Measurements from ENCODE around the gene MRPL12. TPM values are rescaled to one million over a fixed set of nuclear protein-coding genes. Genes with fewer than 3 reads are reported as not detected.

The MRPL12 gene
- total and polyA plus RNA-seq, 2 of the 13 experiments (the other 11 are each of a cell fraction or from before 2014, with no cell fraction given) = 39.1 to 94.1 TPM

DNA sequence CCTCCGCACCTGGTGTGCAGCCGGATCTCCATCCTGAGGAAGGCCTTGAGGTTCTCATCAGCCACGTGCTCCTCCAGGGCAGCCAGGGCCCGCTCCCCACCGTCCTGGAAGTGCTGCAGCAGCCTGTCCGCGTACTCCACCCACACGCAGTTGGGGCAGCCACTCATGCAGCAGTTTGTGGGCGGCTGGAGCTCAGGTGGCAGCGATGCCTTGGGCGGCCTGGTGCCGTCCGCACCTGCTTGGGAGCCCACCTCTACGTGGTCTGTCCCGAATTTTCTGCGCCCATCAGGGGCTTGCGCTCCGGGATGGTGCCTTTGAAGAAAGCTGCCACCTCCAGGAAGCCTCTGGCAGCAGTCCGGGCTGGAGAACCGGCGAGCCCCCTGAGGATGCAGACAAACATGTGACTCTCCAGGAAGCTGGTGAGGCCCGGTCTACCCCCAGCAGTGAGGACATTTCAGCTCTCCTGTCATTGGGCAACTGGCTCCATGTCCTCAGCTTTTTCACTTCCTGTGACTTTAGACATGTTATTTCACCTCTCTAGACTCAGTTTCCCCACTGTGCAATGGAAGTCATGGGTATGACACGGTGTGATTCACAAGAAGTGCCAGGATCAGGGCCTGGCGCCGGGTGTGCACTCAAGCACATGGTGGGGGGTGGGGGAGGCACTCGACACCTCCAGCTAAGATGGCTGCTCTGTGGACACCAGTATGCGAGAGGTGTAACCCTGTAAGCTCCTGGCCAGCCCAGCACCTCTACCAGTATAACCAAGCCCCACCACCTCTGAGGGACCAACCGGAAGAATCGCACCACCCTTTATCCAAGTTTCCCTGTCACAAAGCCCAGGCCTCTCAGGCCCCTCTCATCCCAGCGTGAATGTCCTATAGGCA is 37.7 kb upstream of the MRPL12 start (continued):
- TF ChIP-seq, protein P1, sequence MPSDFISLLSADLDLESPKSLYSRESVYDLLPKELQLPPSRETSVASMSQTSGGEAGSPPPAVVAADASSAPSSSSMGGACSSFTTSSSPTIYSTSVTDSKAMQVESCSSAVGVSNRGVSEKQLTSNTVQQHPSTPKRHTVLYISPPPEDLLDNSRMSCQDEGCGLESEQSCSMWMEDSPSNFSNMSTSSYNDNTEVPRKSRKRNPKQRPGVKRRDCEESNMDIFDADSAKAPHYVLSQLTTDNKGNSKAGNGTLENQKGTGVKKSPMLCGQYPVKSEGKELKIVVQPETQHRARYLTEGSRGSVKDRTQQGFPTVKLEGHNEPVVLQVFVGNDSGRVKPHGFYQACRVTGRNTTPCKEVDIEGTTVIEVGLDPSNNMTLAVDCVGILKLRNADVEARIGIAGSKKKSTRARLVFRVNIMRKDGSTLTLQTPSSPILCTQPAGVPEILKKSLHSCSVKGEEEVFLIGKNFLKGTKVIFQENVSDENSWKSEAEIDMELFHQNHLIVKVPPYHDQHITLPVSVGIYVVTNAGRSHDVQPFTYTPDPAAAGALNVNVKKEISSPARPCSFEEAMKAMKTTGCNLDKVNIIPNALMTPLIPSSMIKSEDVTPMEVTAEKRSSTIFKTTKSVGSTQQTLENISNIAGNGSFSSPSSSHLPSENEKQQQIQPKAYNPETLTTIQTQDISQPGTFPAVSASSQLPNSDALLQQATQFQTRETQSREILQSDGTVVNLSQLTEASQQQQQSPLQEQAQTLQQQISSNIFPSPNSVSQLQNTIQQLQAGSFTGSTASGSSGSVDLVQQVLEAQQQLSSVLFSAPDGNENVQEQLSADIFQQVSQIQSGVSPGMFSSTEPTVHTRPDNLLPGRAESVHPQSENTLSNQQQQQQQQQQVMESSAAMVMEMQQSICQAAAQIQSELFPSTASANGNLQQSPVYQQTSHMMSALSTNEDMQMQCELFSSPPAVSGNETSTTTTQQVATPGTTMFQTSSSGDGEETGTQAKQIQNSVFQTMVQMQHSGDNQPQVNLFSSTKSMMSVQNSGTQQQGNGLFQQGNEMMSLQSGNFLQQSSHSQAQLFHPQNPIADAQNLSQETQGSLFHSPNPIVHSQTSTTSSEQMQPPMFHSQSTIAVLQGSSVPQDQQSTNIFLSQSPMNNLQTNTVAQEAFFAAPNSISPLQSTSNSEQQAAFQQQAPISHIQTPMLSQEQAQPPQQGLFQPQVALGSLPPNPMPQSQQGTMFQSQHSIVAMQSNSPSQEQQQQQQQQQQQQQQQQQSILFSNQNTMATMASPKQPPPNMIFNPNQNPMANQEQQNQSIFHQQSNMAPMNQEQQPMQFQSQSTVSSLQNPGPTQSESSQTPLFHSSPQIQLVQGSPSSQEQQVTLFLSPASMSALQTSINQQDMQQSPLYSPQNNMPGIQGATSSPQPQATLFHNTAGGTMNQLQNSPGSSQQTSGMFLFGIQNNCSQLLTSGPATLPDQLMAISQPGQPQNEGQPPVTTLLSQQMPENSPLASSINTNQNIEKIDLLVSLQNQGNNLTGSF (CRISPR knock-in tag; IDR thresholded peaks at IDR 0.05) = 0 out of 2 replicates have a peak, but pooled peaks have one; percentile 42
- TF ChIP-seq EP300 (IDR thresholded peaks at IDR 0.05; ENCODE audit: low read depth in 2 of 2, low read length in 2 of 2) (no peak), EP300 (CRISPR knock-in tag; IDR thresholded peaks at IDR 0.05; ENCODE audit: borderline replicate concordance) (no peak), NFKB2 (CRISPR knock-in tag; IDR thresholded peaks at IDR 0.05; ENCODE audit: borderline replicate concordance) (no peak), AGO2 (optimal IDR thresholded peaks at IDR 0.05; ENCODE audit: low read depth, low read length) (peak; percentile 91), ZNF468 (CRISPR knock-in tag; IDR thresholded peaks at IDR 0.05) (no peak), POLR2G (IDR thresholded peaks at IDR 0.05; ENCODE audit: low read depth, low read length) (peak; percentile 43; the same call in 1 of the 2 replicates), JUND (CRISPR knock-in tag; IDR thresholded peaks at IDR 0.05) (no peak), ZNF589 (CRISPR knock-in tag; conservative IDR thresholded peaks at IDR 0.05) (no peak; the same call in 1 of the 2 replicates), HMGXB4 (CRISPR knock-in tag; IDR thresholded peaks at IDR 0.05; ENCODE audit: borderline replicate concordance in 1 of 2, low read depth in 1 of 2) (no peak), AGO1 (IDR thresholded peaks at IDR 0.05; ENCODE audit: low read depth, low read length, poor library complexity, severe bottlenecking) (no peak), ZNF10 (CRISPR knock-in tag; IDR thresholded peaks at IDR 0.05; ENCODE audit: borderline replicate concordance, low read depth) (0 out of 2 replicates have a peak, but pooled peaks have one; percentile 15), ZNF281 (CRISPR knock-in tag; IDR thresholded peaks at IDR 0.05; ENCODE audit: borderline replicate concordance) (peak; percentile 85)

All from HepG2 (cell line).